ENCODE results near the gene LRRFIP1. TPM values are rescaled to one million over a fixed set of nuclear protein-coding genes. Genes with fewer than 3 reads are reported as not detected.

LRRFIP1 gene
- total and polyA plus RNA-seq, 2 donors (not counting 1 experiment from before 2014, with no cell fraction given): 42.0 to 139 TPM

GRCh38 chr2:237612527-237613357, 14.6 kb upstream of the LRRFIP1 start:
- no peaks in the 10 kb centered on the region for H3K79me2 ChIP-seq (ENCODE audit: control insufficient read depth, insufficient read depth, low read length)
- Mint-ChIP-seq H3K9me3 (ENCODE audit: insufficient read depth) (no peaks in the 10 kb centered on the region), H3K4me1 (peaks cover 17% of the 10 kb centered on the region), H3K27ac (no peak overlapping the region), H3K27me3 (peaks cover 10% of the 10 kb centered on the region), H3K4me3 (no peak overlapping the region)
- ChIA-PET POLR2A (no interaction called here), CTCF (no interaction called here)
- no peak overlapping the region for H3K4me2 ChIP-seq (replicated peaks; ENCODE audit: low read depth, low read length, poor library complexity, severe bottlenecking)
- H4K20me1 ChIP-seq (ENCODE audit: control insufficient read depth, insufficient read depth, low read length, poor library complexity, severe bottlenecking): no peaks in the 10 kb centered on the region
- TF ChIP-seq EZH2 (IDR thresholded peaks at IDR 0.05; ENCODE audit: borderline replicate concordance, insufficient read depth, low read depth, low read length, poor library complexity, severe bottlenecking) (no peak), CTCF (IDR thresholded peaks at IDR 0.05) (no peak)
- no peak for DNase-seq
- intact Hi-C loops (cut with micrococcal nuclease): no loop called here
- no peak for ATAC-seq (ENCODE audit: low read depth)
- no peak overlapping the region for H2AFZ ChIP-seq (ENCODE audit: insufficient read depth, low read depth, low read length, poor library complexity, severe bottlenecking)
- WGBS (ENCODE audit: insufficient coverage): 91% methylated on average over 10 of the region's 10 CpGs
- no peaks in the 10 kb centered on the region for H3K36me3 ChIP-seq (replicated peaks in 1 of 2; ENCODE audit: control extremely low read depth in 1 of 2, control insufficient read depth in 1 of 2, extremely low read depth in 1 of 2, insufficient read depth in 2 of 2, low read length in 1 of 2)
- H3K9me3 ChIP-seq (ENCODE audit: control extremely low read depth in 1 of 3, control insufficient read depth in 2 of 3, insufficient read depth in 1 of 3, low read length in 2 of 3): no peaks in the 10 kb centered on the region
- H3K27me3 ChIP-seq (replicated peaks in 1 of 4; ENCODE audit: control extremely low read depth in 1 of 4, control insufficient read depth in 3 of 4, insufficient read depth in 4 of 4, low read length in 3 of 4): peaks cover 0 to 4% (median 0%) of the 10 kb centered on the region in 4 experiments
- no peak overlapping the region for H3K27ac ChIP-seq (ENCODE audit: low read length in 2 of 2)
- no peak overlapping the region for H3K4me3 ChIP-seq (ENCODE audit: control extremely low read depth in 1 of 5, extremely low read depth in 1 of 5, insufficient read depth in 1 of 5, low read depth in 2 of 5, low read length in 4 of 5)
- H3K9ac ChIP-seq (ENCODE audit: low read length): no peak overlapping the region
- peaks cover 16% of the 10 kb centered on the region in 2 donors for H3K4me1 ChIP-seq (ENCODE audit: control insufficient read depth in 2 of 2, insufficient read depth in 2 of 2, low read length in 2 of 2)

GRCh38 chr2:237613679-237614078, 13.7 kb upstream of the LRRFIP1 start:
- POLR2A ChIA-PET: no interaction called here
- Histone ChIP-seq H4K20me1 (ENCODE audit: control insufficient read depth, insufficient read depth, low read length, poor library complexity, severe bottlenecking) (no peaks in the 10 kb centered on the region), H3K9me3 (ENCODE audit: control extremely low read depth in 1 of 3, control insufficient read depth in 2 of 3, insufficient read depth in 1 of 3, low read length in 2 of 3) (no peaks in the 10 kb centered on the region), H2AFZ (ENCODE audit: insufficient read depth, low read depth, low read length, poor library complexity, severe bottlenecking) (no peak overlapping the region), H3K27ac (ENCODE audit: low read length in 2 of 2) (no peak overlapping the region), H3K4me2 (replicated peaks; ENCODE audit: low read depth, low read length, poor library complexity, severe bottlenecking) (no peak overlapping the region), H3K4me1 (ENCODE audit: control insufficient read depth in 2 of 2, insufficient read depth in 2 of 2, low read length in 2 of 2) (peaks cover 16% of the 10 kb centered on the region in 2 donors), H3K36me3 (replicated peaks in 1 of 2; ENCODE audit: control extremely low read depth in 1 of 2, control insufficient read depth in 1 of 2, extremely low read depth in 1 of 2, insufficient read depth in 2 of 2, low read length in 1 of 2) (no peaks in the 10 kb centered on the region), H3K27me3 (replicated peaks in 1 of 4; ENCODE audit: control extremely low read depth in 1 of 4, control insufficient read depth in 3 of 4, insufficient read depth in 4 of 4, low read length in 3 of 4) (peaks cover 0 to 4% (median 0%) of the 10 kb centered on the region in 4 experiments), H3K4me3 (ENCODE audit: control extremely low read depth in 1 of 5, extremely low read depth in 1 of 5, insufficient read depth in 1 of 5, low read depth in 2 of 5, low read length in 4 of 5) (no peak overlapping the region), H3K9ac (ENCODE audit: low read length) (no peak overlapping the region), H3K79me2 (ENCODE audit: control insufficient read depth, insufficient read depth, low read length) (no peaks in the 10 kb centered on the region)
- Mint-ChIP-seq H3K27ac (no peak overlapping the region), H3K27me3 (peaks cover 10% of the 10 kb centered on the region), H3K4me1 (peaks cover 23% of the 10 kb centered on the region), H3K4me3 (no peak overlapping the region), H3K9me3 (ENCODE audit: insufficient read depth) (no peaks in the 10 kb centered on the region)
- intact Hi-C loops (cut with micrococcal nuclease): no loop called here
- CTCF ChIA-PET: no interaction called here
- ATAC-seq (ENCODE audit: low read depth): no peak
- no peak for DNase-seq
- TF ChIP-seq EZH2 (IDR thresholded peaks at IDR 0.05; ENCODE audit: borderline replicate concordance, insufficient read depth, low read depth, low read length, poor library complexity, severe bottlenecking) (no peak), CTCF (IDR thresholded peaks at IDR 0.05) (no peak)
